D721Med (cell line): ENCODE results near the gene NOS1.
"Not testable (repeated sequence)": the region's sequence is repeated elsewhere in the genome, so short reads cannot be mapped to it uniquely, and the experiment has no call there.

Experiments used
- DNase-seq: peaks from one replicate; pipeline ENCODE4 v3.0.0; 2011; ENCODE audit warnings: low spot score; ENCODE audit not compliant: insufficient read length
- FAIRE-seq: peaks from 2 replicates; lab custom pipeline; 2011; peaks lifted over from hg19 to GRCh38; lab: Jason Lieb, UNC
- TF ChIP-seq, protein P1 (sequence below): IDR thresholded peaks from 2 replicates; pipeline ENCODE4 v1.5.1; 2012; ENCODE audit warnings: mild to moderate bottlenecking, control low read depth; ENCODE audit not compliant: insufficient read depth; ENCODE audit errors: missing control alignments

NOS1 gene

DNA sequence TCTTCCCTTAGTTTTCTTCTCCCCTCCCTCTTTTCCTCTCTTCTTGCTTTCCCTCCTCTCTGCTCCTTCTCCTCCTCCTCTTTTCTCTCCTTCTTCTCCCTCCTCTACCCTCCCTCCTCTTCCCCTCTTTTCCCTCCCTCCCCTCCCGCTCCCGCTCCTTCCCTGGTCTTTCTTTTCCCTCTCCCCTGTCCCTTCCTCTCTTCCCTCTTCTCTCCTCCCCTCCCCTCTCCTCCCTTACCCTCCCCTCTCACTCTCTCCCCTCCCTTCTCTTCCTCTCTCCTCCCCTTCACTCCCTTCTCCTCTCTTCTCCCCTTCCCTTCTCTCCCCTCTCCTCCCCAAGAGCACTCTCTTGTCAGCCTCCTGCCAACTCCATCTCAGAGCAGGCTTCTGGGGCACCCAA is 153.8 kb downstream of the NOS1 start:
- DNase-seq: no peak
- FAIRE-seq: no peak
- TF ChIP-seq, protein P1, sequence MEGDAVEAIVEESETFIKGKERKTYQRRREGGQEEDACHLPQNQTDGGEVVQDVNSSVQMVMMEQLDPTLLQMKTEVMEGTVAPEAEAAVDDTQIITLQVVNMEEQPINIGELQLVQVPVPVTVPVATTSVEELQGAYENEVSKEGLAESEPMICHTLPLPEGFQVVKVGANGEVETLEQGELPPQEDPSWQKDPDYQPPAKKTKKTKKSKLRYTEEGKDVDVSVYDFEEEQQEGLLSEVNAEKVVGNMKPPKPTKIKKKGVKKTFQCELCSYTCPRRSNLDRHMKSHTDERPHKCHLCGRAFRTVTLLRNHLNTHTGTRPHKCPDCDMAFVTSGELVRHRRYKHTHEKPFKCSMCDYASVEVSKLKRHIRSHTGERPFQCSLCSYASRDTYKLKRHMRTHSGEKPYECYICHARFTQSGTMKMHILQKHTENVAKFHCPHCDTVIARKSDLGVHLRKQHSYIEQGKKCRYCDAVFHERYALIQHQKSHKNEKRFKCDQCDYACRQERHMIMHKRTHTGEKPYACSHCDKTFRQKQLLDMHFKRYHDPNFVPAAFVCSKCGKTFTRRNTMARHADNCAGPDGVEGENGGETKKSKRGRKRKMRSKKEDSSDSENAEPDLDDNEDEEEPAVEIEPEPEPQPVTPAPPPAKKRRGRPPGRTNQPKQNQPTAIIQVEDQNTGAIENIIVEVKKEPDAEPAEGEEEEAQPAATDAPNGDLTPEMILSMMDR: no peak

DNA sequence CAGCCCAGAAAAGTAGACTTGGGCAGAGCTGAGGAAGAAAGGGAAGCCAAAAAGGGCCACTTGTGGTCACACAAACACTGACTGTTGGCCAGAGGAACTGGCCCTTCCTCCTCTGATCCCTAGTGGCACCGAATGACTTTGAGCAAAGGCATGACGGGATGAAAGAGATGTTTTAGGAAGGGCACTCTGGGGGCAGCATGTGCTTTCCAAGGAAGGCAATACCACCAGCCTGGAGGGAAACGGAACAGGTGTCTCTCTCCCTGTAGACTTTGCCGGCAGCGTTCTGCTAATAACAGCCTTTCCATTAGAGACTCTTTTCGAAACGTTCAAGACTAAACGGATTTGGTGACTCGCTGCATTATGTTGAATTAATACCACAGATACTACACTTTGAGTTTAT is 158.9 kb downstream of the NOS1 start:
- FAIRE-seq: no peak
- no peak for DNase-seq
- TF ChIP-seq, protein P1: no peak

DNA sequence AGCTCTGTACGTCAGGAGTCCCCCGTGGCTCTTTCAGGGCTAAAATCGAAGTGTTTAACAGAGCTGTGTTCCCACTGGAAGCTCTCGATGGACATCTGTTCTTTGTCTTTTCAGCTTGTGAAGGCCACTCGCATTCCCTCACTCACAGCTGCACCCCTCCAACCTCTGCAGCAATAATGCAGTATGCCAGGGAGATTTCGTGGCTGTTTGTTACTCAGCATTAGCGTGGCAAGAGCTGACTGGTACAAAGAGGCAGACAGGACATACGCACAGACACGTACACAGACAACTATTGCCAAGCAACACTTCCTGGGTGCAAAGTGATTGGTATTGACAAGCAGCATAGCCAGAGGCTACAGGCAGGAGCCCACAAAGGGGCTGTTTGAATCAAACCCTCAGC is 159.4 kb downstream of the NOS1 start:
- FAIRE-seq: no peak
- no peak for DNase-seq
- TF ChIP-seq, protein P1: no peak

DNA sequence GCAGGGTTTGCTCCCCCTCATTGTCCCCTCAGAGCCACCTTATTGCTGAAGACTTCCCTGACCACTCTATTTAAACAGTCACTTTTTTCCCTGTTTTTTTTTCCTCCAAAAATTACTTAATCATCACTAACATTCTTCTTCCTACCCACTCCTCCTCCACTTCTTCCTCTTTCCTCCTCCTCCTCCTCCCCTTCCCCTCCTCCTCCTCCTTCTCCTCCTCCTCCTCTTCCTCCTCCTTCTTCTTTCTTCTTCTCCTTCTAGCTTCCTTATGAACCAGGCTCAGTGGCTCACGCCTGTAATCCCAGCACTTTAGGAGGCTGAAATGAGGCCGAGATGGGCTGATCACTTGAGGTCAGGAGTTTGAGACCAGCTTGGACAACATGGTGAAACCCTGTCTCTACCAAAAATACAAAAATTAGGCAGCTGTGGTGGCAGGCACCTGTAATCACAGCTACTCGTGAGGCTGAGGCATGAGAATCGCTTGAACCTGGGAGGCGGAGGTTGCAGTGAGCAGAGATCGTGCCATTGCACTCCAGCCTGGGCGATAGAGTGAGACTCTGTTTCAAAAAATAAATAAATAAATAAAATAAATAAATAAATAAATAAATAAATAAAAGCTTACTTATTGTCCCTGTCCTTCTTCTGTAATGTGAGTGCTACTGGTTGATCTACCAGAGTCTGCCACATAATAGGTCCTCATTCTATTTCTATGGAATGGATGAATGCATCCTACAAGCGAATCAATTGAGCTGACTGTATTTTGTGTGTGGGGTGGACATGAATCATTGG is 161.3 kb downstream of the NOS1 start:
- not testable (repeated sequence) for DNase-seq

DNA sequence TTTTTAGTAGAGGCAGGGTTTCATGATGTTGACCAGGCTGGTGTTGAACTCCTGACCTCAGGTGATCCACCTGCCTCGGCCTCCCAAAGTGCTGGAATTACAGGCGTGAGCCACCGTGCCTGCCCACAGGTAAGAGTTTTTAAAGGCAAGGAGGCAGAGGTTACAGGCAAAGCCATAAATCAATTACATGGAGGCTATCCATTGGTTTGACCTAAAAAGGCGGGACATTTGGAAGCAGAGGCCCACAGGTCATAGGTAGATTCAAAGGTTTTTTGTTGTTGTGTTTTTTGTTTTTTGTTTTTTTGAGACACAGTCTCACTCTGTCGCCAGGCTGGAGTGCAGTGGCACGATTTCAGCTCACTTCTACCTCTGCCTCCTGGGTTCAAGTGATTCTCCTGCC is 165.1 kb downstream of the NOS1 start:
- not testable (repeated sequence) for FAIRE-seq, DNase-seq

More for the DNA sequence above, 161.3 kb downstream of the NOS1 start:
- FAIRE-seq: not testable (repeated sequence)

DNA sequence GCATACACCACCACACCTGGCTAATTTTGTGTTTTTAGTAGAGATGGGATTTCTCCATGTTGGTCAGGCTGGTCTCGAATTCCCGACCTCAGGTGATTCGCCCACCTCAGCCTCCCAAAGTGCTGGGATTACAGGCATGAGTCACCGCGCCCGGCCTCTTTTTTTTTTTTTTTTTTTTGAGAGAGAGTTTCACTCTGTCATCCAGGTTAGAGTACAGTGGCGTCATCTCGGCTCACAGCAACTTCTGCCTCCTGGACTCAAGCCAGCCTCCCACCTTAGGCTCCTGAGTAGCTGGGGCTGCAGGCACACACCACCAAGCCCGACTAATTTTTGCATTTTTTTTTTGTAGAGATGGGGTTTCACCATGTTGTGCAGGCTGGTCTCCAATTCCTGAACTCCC is 166.4 kb downstream of the NOS1 start:
- not testable (repeated sequence) for FAIRE-seq

DNA sequence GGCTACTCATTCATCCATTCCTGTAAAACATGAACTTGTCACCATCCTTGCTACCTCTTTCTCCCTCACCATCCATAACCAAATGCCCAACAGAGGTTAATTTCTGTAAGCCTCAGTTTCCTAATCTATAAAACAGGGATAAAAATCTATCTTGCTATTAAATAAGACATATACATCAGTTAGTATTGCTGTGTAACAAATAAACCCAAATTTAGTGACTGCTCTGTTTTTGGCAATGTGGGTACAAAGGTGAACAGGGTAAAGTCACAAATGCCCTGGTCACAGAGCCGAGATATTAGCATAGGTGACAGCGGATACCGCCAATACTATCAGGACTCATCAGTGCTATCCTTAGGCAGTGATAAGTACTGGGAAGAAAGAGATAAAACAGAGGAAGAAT is 167.5 kb downstream of the NOS1 start:
- DNase-seq (no peak), FAIRE-seq (no peak)
- TF ChIP-seq, protein P1: no peak

More for the DNA sequence above, 166.4 kb downstream of the NOS1 start:
- DNase-seq: not testable (repeated sequence)

DNA sequence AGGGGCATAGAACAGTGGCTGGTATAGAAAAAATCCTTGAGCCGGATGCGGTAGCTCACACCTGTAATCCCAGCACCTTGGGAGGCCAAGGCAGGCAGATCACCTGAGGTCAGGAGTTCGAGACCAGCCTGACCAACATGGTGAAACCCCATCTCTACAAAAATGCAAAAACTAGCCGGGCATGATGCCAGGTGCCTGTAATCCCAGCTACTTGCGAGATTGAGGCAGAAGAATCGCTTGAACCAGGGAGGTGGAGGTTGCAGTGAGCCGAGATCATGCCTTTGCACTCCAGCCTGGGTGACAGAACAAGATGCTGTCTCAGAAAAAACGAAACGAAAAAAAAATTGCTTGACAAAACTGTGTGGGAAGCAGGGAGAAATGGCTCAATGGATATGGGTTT is 168.8 kb downstream of the NOS1 start:
- not testable (repeated sequence) for DNase-seq, FAIRE-seq

DNA sequence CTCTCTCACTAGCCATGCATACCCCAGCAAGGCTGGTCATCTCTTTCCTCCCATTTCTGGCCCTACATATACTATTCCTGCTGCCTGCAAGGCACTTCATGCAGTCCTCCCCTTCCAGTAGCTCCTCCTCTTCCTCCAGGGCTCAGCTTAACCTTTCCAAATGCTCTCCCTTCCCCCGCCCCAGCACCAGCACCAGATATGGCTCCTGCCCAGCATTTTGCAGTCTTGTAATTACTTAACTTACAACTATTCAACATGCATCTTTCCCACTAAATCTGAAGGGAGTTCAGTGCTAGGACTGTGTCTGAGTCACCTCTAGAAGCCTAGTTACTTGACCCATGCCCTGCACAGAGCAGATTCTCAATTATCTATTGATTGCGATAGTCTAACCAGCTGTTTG is 169.4 kb downstream of the NOS1 start:
- FAIRE-seq: no peak
- DNase-seq: no peak
- TF ChIP-seq, protein P1: no peak
